WERI-Rb-1 (cell line): ENCODE measurements around the gene NR1D1.

Source experiments
- DNase-seq: peaks from one replicate; pipeline ENCODE4 v3.0.0-alpha.2; 2020
- H3K27ac ChIP-seq: fragments of 250-450 bp; sonication (Bioruptor Pico); 2 replicates; pipeline ENCODE4 v1.5.1; 2020; ENCODE audit warnings: mild to moderate bottlenecking, moderate library complexity
- H3K27me3 ChIP-seq: fragments of 250-450 bp; sonication (Bioruptor Pico); 2 replicates; pipeline ENCODE4 v1.5.1; 2021; ENCODE audit warnings: mild to moderate bottlenecking, low read depth, moderate library complexity; ENCODE audit not compliant: insufficient read depth, severe bottlenecking
- H3K36me3 ChIP-seq: fragments of 250-450 bp; sonication (Bioruptor Pico); 2 replicates; pipeline ENCODE4 v1.5.1; 2020; ENCODE audit warnings: mild to moderate bottlenecking, moderate library complexity
- H3K4me3 ChIP-seq: 2 replicates; pipeline ENCODE4 v1.5.1; 2011; ENCODE audit warnings: low read depth, mild to moderate bottlenecking, control low read depth, low read length
- H3K9me3 ChIP-seq: fragments of 250-450 bp; sonication (Bioruptor Pico); 2 replicates; pipeline ENCODE4 v1.5.1; 2021; ENCODE audit warnings: mild to moderate bottlenecking, moderate library complexity; ENCODE audit not compliant: severe bottlenecking
- TF ChIP-seq, protein P1 (sequence below): IDR thresholded peaks from 2 replicates; pipeline ENCODE4 v1.5.1; 2011; ENCODE audit warnings: low read depth, mild to moderate bottlenecking, control low read depth, inconsistent platforms, low read length

The NR1D1 gene

DNA sequence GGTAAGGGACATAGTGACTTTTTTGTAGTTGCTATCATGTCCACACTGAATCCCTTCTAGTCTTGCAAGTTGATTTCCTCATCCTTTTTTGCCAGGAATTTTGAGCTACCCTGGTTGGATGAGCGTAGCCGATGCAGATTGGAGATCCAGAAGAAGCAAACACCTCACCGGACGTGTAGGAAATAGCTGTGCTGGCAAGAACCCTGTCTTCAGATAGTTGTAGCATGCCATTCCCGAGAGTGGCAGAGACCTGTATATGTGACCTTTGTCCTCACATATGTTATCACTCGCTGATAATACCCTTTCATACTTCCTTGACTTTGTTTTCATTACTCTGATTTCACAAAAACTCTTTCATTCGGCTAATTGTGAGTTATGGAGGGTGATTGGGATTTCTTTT lies 33.8 kb upstream of the NR1D1 start:
- Histone ChIP-seq H3K36me3 (peaks cover 100% of the 10 kb centered on the region), H3K27ac (no peak overlapping the region), H3K4me3 (no peak overlapping the region), H3K9me3 (no peaks in the 10 kb centered on the region), H3K27me3 (no peaks in the 10 kb centered on the region)
- no peak for DNase-seq
- TF ChIP-seq, protein P1, sequence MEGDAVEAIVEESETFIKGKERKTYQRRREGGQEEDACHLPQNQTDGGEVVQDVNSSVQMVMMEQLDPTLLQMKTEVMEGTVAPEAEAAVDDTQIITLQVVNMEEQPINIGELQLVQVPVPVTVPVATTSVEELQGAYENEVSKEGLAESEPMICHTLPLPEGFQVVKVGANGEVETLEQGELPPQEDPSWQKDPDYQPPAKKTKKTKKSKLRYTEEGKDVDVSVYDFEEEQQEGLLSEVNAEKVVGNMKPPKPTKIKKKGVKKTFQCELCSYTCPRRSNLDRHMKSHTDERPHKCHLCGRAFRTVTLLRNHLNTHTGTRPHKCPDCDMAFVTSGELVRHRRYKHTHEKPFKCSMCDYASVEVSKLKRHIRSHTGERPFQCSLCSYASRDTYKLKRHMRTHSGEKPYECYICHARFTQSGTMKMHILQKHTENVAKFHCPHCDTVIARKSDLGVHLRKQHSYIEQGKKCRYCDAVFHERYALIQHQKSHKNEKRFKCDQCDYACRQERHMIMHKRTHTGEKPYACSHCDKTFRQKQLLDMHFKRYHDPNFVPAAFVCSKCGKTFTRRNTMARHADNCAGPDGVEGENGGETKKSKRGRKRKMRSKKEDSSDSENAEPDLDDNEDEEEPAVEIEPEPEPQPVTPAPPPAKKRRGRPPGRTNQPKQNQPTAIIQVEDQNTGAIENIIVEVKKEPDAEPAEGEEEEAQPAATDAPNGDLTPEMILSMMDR, result no peak

- H3K36me3 ChIP-seq, result peaks cover 98% of the 10 kb centered on the region
- DNase-seq, result no peak
- TF ChIP-seq, protein P1, result no peak
- no peaks in the 10 kb centered on the region for H3K9me3 ChIP-seq
- H3K27me3 ChIP-seq, result no peaks in the 10 kb centered on the region
- H3K27ac ChIP-seq, result no peak overlapping the region
- no peak overlapping the region for H3K4me3 ChIP-seq
Measured at GRCh38 chr17:40130352-40131042, 30.1 kb upstream of the NR1D1 start.

DNA sequence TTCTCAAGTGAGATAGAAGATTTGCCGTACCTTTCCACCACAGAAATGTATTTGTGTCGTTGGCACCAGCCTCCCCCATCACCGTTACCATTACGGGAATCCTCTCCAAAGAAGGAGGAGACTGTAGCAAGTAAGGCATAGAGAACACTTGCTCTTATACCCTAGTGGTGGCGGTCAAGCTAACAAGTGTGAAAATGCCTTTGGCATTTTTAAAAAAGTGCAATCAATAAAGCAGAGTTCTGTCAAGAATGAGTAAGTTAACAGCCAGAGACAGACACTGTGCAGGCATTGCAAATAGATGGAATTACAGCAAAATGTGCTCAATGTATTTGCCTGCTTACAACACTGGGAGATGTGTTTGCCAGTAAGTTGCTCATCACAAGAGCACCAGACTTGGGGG lies 29.1 kb upstream of the NR1D1 start:
- H3K9me3 ChIP-seq, result no peaks in the 10 kb centered on the region
- TF ChIP-seq, protein P1, result no peak
- no peaks in the 10 kb centered on the region for H3K27me3 ChIP-seq
- H3K36me3 ChIP-seq, result peaks cover 96% of the 10 kb centered on the region
- H3K27ac ChIP-seq, result no peak overlapping the region
- no peak for DNase-seq
- H3K4me3 ChIP-seq, result no peak overlapping the region

- Histone ChIP-seq H3K27me3 (no peaks in the 10 kb centered on the region), H3K9me3 (no peaks in the 10 kb centered on the region), H3K36me3 (peaks cover 70% of the 10 kb centered on the region), H3K27ac (no peak overlapping the region), H3K4me3 (peak overlapping the region; percentile 95)
- TF ChIP-seq, protein P1, result no peak
- no peak for DNase-seq
Measured at GRCh38 chr17:40124279-40125141, 24.1 kb upstream of the NR1D1 start.

GRCh38 chr17:40123811-40124114 lies 23.4 kb upstream of the NR1D1 start:
- peak overlapping the region; percentile 99 for H3K27ac ChIP-seq
- H3K4me3 ChIP-seq, result peak overlapping the region; percentile 95
- no peaks in the 10 kb centered on the region for H3K27me3 ChIP-seq
- H3K36me3 ChIP-seq, result peaks cover 62% of the 10 kb centered on the region
- no peak for DNase-seq
- TF ChIP-seq, protein P1, result no peak
- no peaks in the 10 kb centered on the region for H3K9me3 ChIP-seq
